OCI-LY7 (cell line): ENCODE measurements around the gene PPP4R2.

Experiments used
- EZH2phosphoT487 ChIP-seq: fragments of 200-600 bp; sonication (generic); IDR thresholded peaks from 2 replicates; pipeline ENCODE4 v1.6.1; 2018; ENCODE audit warnings: low read depth, borderline replicate concordance, mild to moderate bottlenecking, mixed run types, antibody characterized with exemption, low read length, moderate library complexity, mixed read lengths
- TF ChIP-seq, protein P1 (sequence below): fragments of 200-600 bp; sonication (generic); conservative IDR thresholded peaks from 2 replicates; pipeline ENCODE4 v1.5.1; 2014; ENCODE audit warnings: mild to moderate bottlenecking, antibody characterized with exemption, low read length, moderate library complexity, mixed read lengths

DNA sequence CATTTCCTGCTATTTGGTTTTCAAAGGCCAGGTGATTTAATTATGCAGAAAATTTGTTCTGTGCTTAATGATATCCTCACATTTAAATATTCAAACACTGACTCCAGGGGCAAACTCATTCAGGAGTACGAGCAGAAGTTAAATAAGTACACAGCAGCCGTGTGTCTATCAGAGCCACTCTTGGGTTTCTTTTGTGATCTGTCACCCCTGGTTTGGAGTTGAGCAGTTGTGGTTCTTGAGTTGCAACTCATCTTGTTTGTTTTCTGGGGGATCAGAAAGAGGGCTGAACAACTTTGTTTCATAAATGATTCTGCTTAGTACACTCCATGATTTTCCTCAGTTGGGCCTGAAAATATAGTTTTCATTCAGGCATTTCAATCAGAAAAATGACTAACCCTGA lies 25.7 kb upstream of the PPP4R2 start:
- TF ChIP-seq, protein P1, sequence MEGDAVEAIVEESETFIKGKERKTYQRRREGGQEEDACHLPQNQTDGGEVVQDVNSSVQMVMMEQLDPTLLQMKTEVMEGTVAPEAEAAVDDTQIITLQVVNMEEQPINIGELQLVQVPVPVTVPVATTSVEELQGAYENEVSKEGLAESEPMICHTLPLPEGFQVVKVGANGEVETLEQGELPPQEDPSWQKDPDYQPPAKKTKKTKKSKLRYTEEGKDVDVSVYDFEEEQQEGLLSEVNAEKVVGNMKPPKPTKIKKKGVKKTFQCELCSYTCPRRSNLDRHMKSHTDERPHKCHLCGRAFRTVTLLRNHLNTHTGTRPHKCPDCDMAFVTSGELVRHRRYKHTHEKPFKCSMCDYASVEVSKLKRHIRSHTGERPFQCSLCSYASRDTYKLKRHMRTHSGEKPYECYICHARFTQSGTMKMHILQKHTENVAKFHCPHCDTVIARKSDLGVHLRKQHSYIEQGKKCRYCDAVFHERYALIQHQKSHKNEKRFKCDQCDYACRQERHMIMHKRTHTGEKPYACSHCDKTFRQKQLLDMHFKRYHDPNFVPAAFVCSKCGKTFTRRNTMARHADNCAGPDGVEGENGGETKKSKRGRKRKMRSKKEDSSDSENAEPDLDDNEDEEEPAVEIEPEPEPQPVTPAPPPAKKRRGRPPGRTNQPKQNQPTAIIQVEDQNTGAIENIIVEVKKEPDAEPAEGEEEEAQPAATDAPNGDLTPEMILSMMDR: no peak
- TF ChIP-seq EZH2phosphoT487: no peak
